Left hindlimb (tissue), 1 donor: ENCODE results near the gene PGA3.

ENCODE experiments used
- DNase-seq: peaks from one replicate; pipeline ENCODE4 v3.0.0-alpha.2; 2018

The PGA3 gene

GRCh38 chr11:61254403-61255025 is 51.2 kb downstream of the PGA3 start:
- DNase-seq, result peak; percentile 54

GRCh38 chr11:61256710-61257482 is 53.6 kb downstream of the PGA3 start:
- DNase-seq, result no peak

GRCh38 chr11:61258546-61258945 is 55.2 kb downstream of the PGA3 start:
- no peak for DNase-seq

- DNase-seq, result no peak
Observed at GRCh38 chr11:61259363-61259762, 56.0 kb downstream of the PGA3 start.
